Upper lobe of right lung (tissue), 1 donor: ENCODE data around the gene PIAS3. TPM values are rescaled to one million over a fixed set of nuclear protein-coding genes. Genes with fewer than 3 reads are reported as not detected.

ENCODE experiments used
- ATAC-seq: fragments of 200-7000 bp; cut with Tn5 transposase; one replicate; pipeline ENCODE4 v1.9.1; 2020; ENCODE audit warnings: mild to moderate bottlenecking, moderate library complexity
- DNase-seq: peaks from one replicate; pipeline ENCODE4 v3.0.0-alpha.2; 2020
- H3K27ac ChIP-seq: fragments of 200-600 bp; one replicate; pipeline ENCODE4 v1.8.0; 2022
- H3K27me3 ChIP-seq: fragments of 200-600 bp; one replicate; pipeline ENCODE4 v1.8.0; 2022; ENCODE audit warnings: mild to moderate bottlenecking
- H3K36me3 ChIP-seq: fragments of 200-600 bp; one replicate; pipeline ENCODE4 v1.8.0; 2022
- H3K4me1 ChIP-seq: fragments of 200-600 bp; one replicate; pipeline ENCODE4 v1.8.0; 2022
- H3K4me3 ChIP-seq: fragments of 200-600 bp; one replicate; pipeline ENCODE4 v1.8.0; 2022; ENCODE audit warnings: mild to moderate bottlenecking
- H3K9me3 ChIP-seq: fragments of 200-600 bp; one replicate; pipeline ENCODE4 v1.8.0; 2022
- CTCF ChIP-seq: fragments of 200-600 bp; IDR thresholded peaks from one replicate; pipeline ENCODE4 v1.8.0; 2022; ENCODE audit warnings: antibody characterized with exemption
- intact Hi-C: fragments of 100-400 bp; cut with DNase I; formaldehyde crosslinking; loops from one replicate; pipeline ENCODE4 v1.11.0; 2022
- total RNA-seq: library from RNA; stranded (reverse); fragmentation: NEBNext Ultra II Directional; extraction: Animal tissue kit (Norgen Biotek cat#: 25700); gene quantifications from one replicate; pipeline ENCODE4 v1.2.1, GENCODE V29; 2021
- donor health status: DM: no; HTN: yes; CAD: no; lungs with severe emphysema.

PIAS3 gene
- total RNA-seq, 1 donor from 2014 or later, result 29.2 TPM

DNA sequence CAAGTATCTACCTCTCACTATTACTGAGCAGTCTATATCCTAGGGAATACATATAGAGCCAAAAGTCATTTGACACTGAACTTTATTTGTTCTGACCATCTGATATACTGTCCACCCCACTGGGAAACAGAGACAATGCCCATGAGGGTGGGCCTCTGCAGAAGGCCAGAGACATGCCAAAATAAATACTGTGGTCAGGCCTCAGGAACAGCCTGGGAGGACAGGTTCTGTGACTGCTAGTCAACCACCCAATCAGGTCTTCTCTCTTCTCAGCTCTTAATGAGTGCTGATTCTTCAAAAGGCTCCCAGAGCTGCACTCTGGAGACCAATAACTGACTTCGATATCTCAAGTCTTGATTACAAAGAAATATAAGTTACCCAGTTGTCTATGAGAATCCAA, 32.3 kb upstream of the PIAS3 start:
- no peak for TF ChIP-seq CTCF
- H3K27ac ChIP-seq, result peak overlapping the region; percentile 92
- H3K4me1 ChIP-seq, result peaks cover 28% of the 10 kb centered on the region
- no peaks in the 10 kb centered on the region for H3K27me3 ChIP-seq
- H3K4me3 ChIP-seq, result no peak overlapping the region
- H3K9me3 ChIP-seq, result no peaks in the 10 kb centered on the region
- no peaks in the 10 kb centered on the region for H3K36me3 ChIP-seq
- no peak for DNase-seq
- peak; percentile 59 for ATAC-seq
- intact Hi-C loops, result loop anchor here (10.0 kb wide), 1 partner anchor 124 kb away; no protein-coding TSS in a partner anchor

DNA sequence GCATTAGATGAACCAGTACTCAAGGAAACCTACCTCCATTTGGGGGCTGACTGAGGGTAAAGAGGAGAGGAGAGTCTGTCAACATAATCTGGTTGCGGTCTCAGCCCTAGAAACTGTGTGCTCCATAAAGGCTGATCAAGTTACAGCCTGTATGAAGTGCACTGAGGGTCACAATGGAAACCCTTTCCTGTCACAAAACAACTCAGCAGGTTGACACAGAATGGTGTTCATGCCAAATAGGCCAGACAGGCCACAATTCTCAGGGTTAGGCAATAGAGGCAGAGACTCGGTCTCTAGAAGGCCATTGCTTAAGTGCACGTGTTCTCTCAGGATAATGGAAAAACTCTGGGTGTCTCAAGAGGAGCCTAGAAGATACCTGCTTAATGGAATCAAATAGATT, 30.8 kb upstream of the PIAS3 start:
- no peak for DNase-seq
- peaks cover 28% of the 10 kb centered on the region for H3K4me1 ChIP-seq

GRCh38 chr1:145887631-145888030, 28.8 kb upstream of the PIAS3 start:
- intact Hi-C loops, result no loop called here
- H3K4me1 ChIP-seq, result peaks cover 20% of the 10 kb centered on the region
- no peak overlapping the region for H3K4me3 ChIP-seq
- H3K36me3 ChIP-seq, result no peaks in the 10 kb centered on the region
- no peak overlapping the region for H3K27ac ChIP-seq
- H3K9me3 ChIP-seq, result no peaks in the 10 kb centered on the region
- H3K27me3 ChIP-seq, result no peaks in the 10 kb centered on the region
- ATAC-seq (no peak), DNase-seq (no peak)
- no peak for TF ChIP-seq CTCF

More for the DNA sequence above, 30.8 kb upstream of the PIAS3 start:
- no peak for TF ChIP-seq CTCF
- no peak for ATAC-seq
- intact Hi-C loops, result loop anchor here (10.0 kb wide), 1 partner anchor 125 kb away; no protein-coding TSS in a partner anchor
- Histone ChIP-seq H3K9me3 (no peaks in the 10 kb centered on the region), H3K27ac (no peak overlapping the region), H3K4me3 (no peak overlapping the region), H3K27me3 (no peaks in the 10 kb centered on the region), H3K36me3 (no peaks in the 10 kb centered on the region)

DNA sequence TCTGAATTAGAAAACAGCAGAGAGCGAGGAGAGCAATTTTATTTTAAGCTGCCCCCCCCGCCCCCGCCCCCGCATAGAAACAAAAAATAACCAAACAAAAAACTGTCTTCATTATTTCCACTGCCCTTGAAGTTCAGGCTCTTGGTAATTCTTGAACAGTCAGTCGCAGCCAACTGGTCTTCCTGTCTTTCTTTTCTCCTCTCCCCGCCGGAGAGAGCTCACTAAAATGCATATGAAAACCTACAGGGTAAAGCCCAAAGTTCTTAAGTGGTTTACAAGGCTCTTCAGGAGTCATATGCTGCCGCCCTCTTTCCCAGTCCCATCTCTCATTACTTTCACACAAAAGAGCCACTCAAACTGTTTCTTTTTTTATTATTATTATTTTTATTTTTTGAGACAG, 27.9 kb upstream of the PIAS3 start:
- ATAC-seq, result no peak
- Histone ChIP-seq H3K4me3 (no peak overlapping the region), H3K4me1 (peaks cover 15% of the 10 kb centered on the region)

DNA sequence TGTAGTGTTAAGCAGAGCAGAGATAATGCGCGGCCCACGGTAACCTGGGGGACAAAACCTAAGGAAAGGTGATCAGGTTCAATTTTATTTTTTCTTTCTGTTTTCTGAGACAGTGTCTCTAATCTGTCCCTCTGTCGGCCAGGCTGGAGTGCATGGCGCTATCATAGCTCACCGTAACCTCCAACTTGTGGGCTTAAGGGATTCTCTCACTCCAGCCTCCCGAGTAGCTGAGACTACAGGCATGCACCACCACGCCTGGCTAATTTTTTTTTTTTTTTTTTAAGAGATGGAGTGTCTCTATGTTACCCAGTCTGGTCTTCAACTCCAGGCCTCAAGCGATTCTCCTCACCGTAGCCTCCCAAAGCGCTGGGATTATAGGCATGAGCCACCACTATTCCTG, 27.5 kb upstream of the PIAS3 start:
- no peak for TF ChIP-seq CTCF
- Histone ChIP-seq H3K27ac (no peak overlapping the region), H3K27me3 (no peaks in the 10 kb centered on the region), H3K9me3 (no peaks in the 10 kb centered on the region), H3K4me3 (peak overlapping the region; percentile 66), H3K36me3 (no peaks in the 10 kb centered on the region), H3K4me1 (peaks cover 11% of the 10 kb centered on the region)
- DNase-seq (no peak), ATAC-seq (no peak)
- intact Hi-C loops, result no loop called here

More for the DNA sequence above, 27.9 kb upstream of the PIAS3 start:
- Histone ChIP-seq H3K9me3 (no peaks in the 10 kb centered on the region), H3K36me3 (no peaks in the 10 kb centered on the region), H3K27me3 (no peaks in the 10 kb centered on the region), H3K27ac (no peak overlapping the region)
- no peak for DNase-seq
- TF ChIP-seq CTCF, result no peak
- intact Hi-C loops, result no loop called here

GRCh38 chr1:145885738-145886287, 26.9 kb upstream of the PIAS3 start, which contains the start of gene ANKRD35:
TSS of gene ANKRD35 (minus strand) at chr1:145885866. CDS start at chr1:145885758, 108 bp downstream.
- intact Hi-C loops, result no loop called here
- Histone ChIP-seq H3K27me3 (no peaks in the 10 kb centered on the region), H3K36me3 (no peaks in the 10 kb centered on the region), H3K4me1 (peaks cover 5% of the 10 kb centered on the region), H3K27ac (no peak within 1 kb of the TSS), H3K9me3 (no peaks in the 10 kb centered on the region), H3K4me3 (peak within 1 kb of the TSS; percentile 66)
- DNase-seq, result peak; percentile 93
- ATAC-seq, result peak; percentile 97
- TF ChIP-seq CTCF, result no peak
